Activated CD4-positive, alpha-beta T cell treated with anti-CD3 and anti-CD28 coated beads, Interleukin-2, amount 50 U/mL, for 1 hour (primary cell): ENCODE data around the gene TOX3.

Source experiments
- DNase-seq: peaks from one replicate; pipeline ENCODE4 v3.0.0-alpha.2; 2020

The TOX3 gene

GRCh38 chr16:52547004-52547833 lies at the start of gene TOX3:
Gene TOX3 (minus strand): TSS chr16:52547143. CDS start chr16:52546723, 420 bp downstream.
- no peak for DNase-seq

- DNase-seq: no peak
Measured at GRCh38 chr16:52592778-52593177, 45.8 kb upstream of the TOX3 start.

- DNase-seq: no peak
Measured at GRCh38 chr16:52591934-52592592, 45.1 kb upstream of the TOX3 start.

- no peak for DNase-seq
Measured at GRCh38 chr16:52591471-52591870, 44.5 kb upstream of the TOX3 start.

- no peak for DNase-seq
Measured at GRCh38 chr16:52586159-52586558, 39.2 kb upstream of the TOX3 start.

GRCh38 chr16:52584354-52585320 lies 37.7 kb upstream of the TOX3 start:
- DNase-seq: no peak

- no peak for DNase-seq
Measured at GRCh38 chr16:52581530-52581929, 34.6 kb upstream of the TOX3 start.

GRCh38 chr16:52580488-52580887 lies 33.5 kb upstream of the TOX3 start:
- DNase-seq: no peak

GRCh38 chr16:52578829-52579498 lies 32.0 kb upstream of the TOX3 start:
- DNase-seq: no peak

GRCh38 chr16:52578007-52578828 lies 31.3 kb upstream of the TOX3 start:
- no peak for DNase-seq

- no peak for DNase-seq
Measured at GRCh38 chr16:52577130-52577706, 30.3 kb upstream of the TOX3 start.

- no peak for DNase-seq
Measured at GRCh38 chr16:52573365-52574299, 26.7 kb upstream of the TOX3 start.

- DNase-seq: no peak
Measured at GRCh38 chr16:52572656-52573055, 25.7 kb upstream of the TOX3 start.

GRCh38 chr16:52570495-52571091 lies 23.6 kb upstream of the TOX3 start:
- DNase-seq: no peak

GRCh38 chr16:52569701-52570100 lies 22.8 kb upstream of the TOX3 start:
- DNase-seq: no peak

- no peak for DNase-seq
Measured at GRCh38 chr16:52568983-52569690, 22.2 kb upstream of the TOX3 start.

- DNase-seq: no peak
Measured at GRCh38 chr16:52568495-52568894, 21.6 kb upstream of the TOX3 start.

GRCh38 chr16:52567193-52567592 lies 20.2 kb upstream of the TOX3 start:
- no peak for DNase-seq
